ENCODE measurements around the gene CHD9. TPM values are rescaled to one million over a fixed set of nuclear protein-coding genes. Genes with fewer than 3 reads are reported as not detected.
"Not testable (repeated sequence)": the region's sequence is repeated elsewhere in the genome, so short reads cannot be mapped to it uniquely, and the experiment has no call there.

The CHD9 gene
- total RNA-seq, 1 experiment from 2014 or later = 26.3 TPM

GRCh38 chr16:53035176-53035942 is 19.4 kb upstream of the CHD9 start:
- CTCF ChIA-PET = interaction anchor here (0.9 kb wide), 1 partner anchor 173 kb away, joined by 3 read pairs; no protein-coding TSS in a partner anchor
- no peaks in the 10 kb centered on the region for H3K9me2 ChIP-seq (ENCODE audit: insufficient read depth)
- no peak for DNase-seq
- H3K9me3 ChIP-seq (ENCODE audit: insufficient read depth, low read depth) = no peaks in the 10 kb centered on the region
- BruUV-seq (replicated peaks) = no TSS peak
- TF ChIP-seq EZH2 (IDR thresholded peaks at IDR 0.05; ENCODE audit: low read depth) (no peak), CTCF (conservative IDR thresholded peaks at IDR 0.05) (no peak)
- no peak overlapping the region for H3K4me2 ChIP-seq
- no peak overlapping the region for H3K27ac ChIP-seq
- no peak overlapping the region for H3K4me3 ChIP-seq
- peaks cover 12% of the 10 kb centered on the region; the same call in 1 of the 2 replicates for H3K4me1 ChIP-seq (replicated peaks; ENCODE audit: insufficient read depth)
- H2AFZ ChIP-seq = no peak overlapping the region
- no peaks in the 10 kb centered on the region for H3K36me3 ChIP-seq (ENCODE audit: low read depth)
- no peaks in the 10 kb centered on the region for H3F3A ChIP-seq (ENCODE audit: insufficient read depth, low read depth)
- no peaks in the 10 kb centered on the region for H3K27me3 ChIP-seq (ENCODE audit: insufficient read depth, low read depth)
- H3K79me2 ChIP-seq (ENCODE audit: low read depth) = no peaks in the 10 kb centered on the region
- POLR2A ChIA-PET (ENCODE audit: unreplicated experiment) = no interaction called here
- intact Hi-C loops (cut with micrococcal nuclease; ENCODE audit: unreplicated experiment) = no loop called here
- no peaks in the 10 kb centered on the region for H4K20me1 ChIP-seq (ENCODE audit: insufficient read depth)

- Histone ChIP-seq H4K20me1 (ENCODE audit: insufficient read depth) (no peaks in the 10 kb centered on the region), H3K36me3 (ENCODE audit: low read depth) (no peaks in the 10 kb centered on the region), H3K27ac (no peak overlapping the region), H3F3A (ENCODE audit: insufficient read depth, low read depth) (no peaks in the 10 kb centered on the region), H3K9me3 (ENCODE audit: insufficient read depth, low read depth) (no peaks in the 10 kb centered on the region), H3K4me3 (no peak overlapping the region), H3K4me2 (no peak overlapping the region), H3K79me2 (ENCODE audit: low read depth) (no peaks in the 10 kb centered on the region), H3K27me3 (ENCODE audit: insufficient read depth, low read depth) (no peaks in the 10 kb centered on the region), H3K9me2 (ENCODE audit: insufficient read depth) (no peaks in the 10 kb centered on the region), H2AFZ (no peak overlapping the region), H3K4me1 (replicated peaks; ENCODE audit: insufficient read depth) (peaks cover 9% of the 10 kb centered on the region; the same call in 1 of the 2 replicates)
- ChIA-PET POLR2A (ENCODE audit: unreplicated experiment) (no interaction called here), CTCF (interaction anchor here (0.9 kb wide), 1 partner anchor 172 kb away, joined by 3 read pairs; no protein-coding TSS in a partner anchor)
- no TSS peak for BruUV-seq (replicated peaks)
- intact Hi-C loops (cut with micrococcal nuclease; ENCODE audit: unreplicated experiment) = no loop called here
- no peak for TF ChIP-seq CTCF (conservative IDR thresholded peaks at IDR 0.05)
- no peak for TF ChIP-seq EZH2 (IDR thresholded peaks at IDR 0.05; ENCODE audit: low read depth)
- DNase-seq = no peak
Observed at GRCh38 chr16:53036066-53036465, 18.7 kb upstream of the CHD9 start.

- H3K4me3 ChIP-seq; H3K9me2 ChIP-seq (ENCODE audit: insufficient read depth); H4K20me1 ChIP-seq (ENCODE audit: insufficient read depth); H3K9me3 ChIP-seq (ENCODE audit: insufficient read depth, low read depth); DNase-seq; H3K27ac ChIP-seq; H3K27me3 ChIP-seq (ENCODE audit: insufficient read depth, low read depth); intact Hi-C loops (cut with micrococcal nuclease; ENCODE audit: unreplicated experiment); H3F3A ChIP-seq (ENCODE audit: insufficient read depth, low read depth); H2AFZ ChIP-seq; H3K79me2 ChIP-seq (ENCODE audit: low read depth); BruUV-seq (replicated peaks); H3K36me3 ChIP-seq (ENCODE audit: low read depth); H3K4me2 ChIP-seq; H3K4me1 ChIP-seq (replicated peaks; ENCODE audit: insufficient read depth); CTCF ChIA-PET: not testable (repeated sequence)
- POLR2A ChIA-PET (ENCODE audit: unreplicated experiment) = interaction anchor here (0.6 kb wide), 1 partner anchor 15 kb away, joined by 4 read pairs; no protein-coding TSS in a partner anchor
Observed at GRCh38 chr16:53036711-53037110, 18.1 kb upstream of the CHD9 start.

All from PC-9 (cell line).